Right lobe of liver (tissue), 6 donors: ENCODE measurements around the gene TMEM132D. TPM values are rescaled to one million over a fixed set of nuclear protein-coding genes. Genes with fewer than 3 reads are reported as not detected.
A peak's percentile ranks its signal among the peaks of the same experiment; 100 is the strongest.

Experiments used
- ATAC-seq, 4 donors: fragments of 200-7000 bp; cut with Tn5 transposase; one replicate each; pipeline ENCODE4 v1.9.1; 2020; ENCODE audit warnings: mild to moderate bottlenecking in 4 of 4, moderate library complexity in 4 of 4
- DNase-seq, 3 donors: peaks; one replicate each; pipeline ENCODE4 v3.0.0-alpha.2; 2020
- H3K27ac ChIP-seq, 3 donors: fragments of 200-600 bp; one replicate each; pipeline ENCODE4 v1.8.0; 2022
- H3K27me3 ChIP-seq, 2 donors: fragments of 200-600 bp; one replicate each; pipeline ENCODE4 v1.8.0; 2022
- H3K36me3 ChIP-seq, 4 donors: fragments of 200-600 bp; sonication (generic) in 1 of 4; one replicate each; pipeline versions ENCODE4 v1.5.1 to v1.8.0; 2017 to 2022; ENCODE audit warnings: control low read depth in 1 of 4
- H3K4me1 ChIP-seq, 4 donors: fragments of 200-600 bp; sonication (generic) in 1 of 4; one replicate each; pipeline versions ENCODE4 v1.5.1 to v1.8.0; 2017 to 2022; ENCODE audit warnings: control low read depth in 1 of 4
- H3K4me3 ChIP-seq, 3 donors: fragments of 200-600 bp; one replicate each; pipeline ENCODE4 v1.8.0; 2022
- H3K9me3 ChIP-seq, 4 donors: fragments of 200-600 bp; sonication (generic) in 1 of 4; one replicate each; pipeline versions ENCODE4 v1.5.1 to v1.8.0; 2017 to 2022; ENCODE audit warnings: control low read depth in 1 of 4
- POLR2A ChIP-seq: fragments of 450-650 bp; IDR thresholded peaks from one replicate; pipeline ENCODE4 v1.6.1; 2017; ENCODE audit warnings: antibody characterized with exemption, mild to moderate bottlenecking
- WGBS: methylation state at CpG from one replicate; pipeline ENCODE4 v1.1.6; 2018; ENCODE audit warnings: low coverage, low lambda C conversion rate; ENCODE audit not compliant: insufficient coverage; ENCODE audit errors: missing lambda C conversion rate; 5-methylcytosine and 5-hydroxymethylcytosine counted together
- intact Hi-C, 2 donors: fragments of 100-400 bp; cut with DNase I; formaldehyde crosslinking; loops; one replicate each; pipeline versions ENCODE4 v1.11.2 to v1.14.1; 2022
- total RNA-seq, 6 experiments: library from RNA; depleted of rRNA in 2 of 6; stranded (reverse); fragments of >200 nt in 2 of 6; fragmentation: NEBNext Ultra II Directional in 3 of 6; extraction: Animal tissue kit (Norgen Biotek cat#: 25700) in 3 of 6; gene quantifications; one replicate each; pipeline versions ENCODE4 v1.1.0 to v1.2.4, GENCODE V29; 2016 to 2023
- TF ChIP-seq, protein P1 (sequence below), 4 donors: fragments of 200-600 bp in 3 of 4; fragments of 450-650 bp in 1 of 4; IDR thresholded peaks; one replicate each; pipeline versions ENCODE4 v1.5.1 to v1.8.0; 2016 to 2022; ENCODE audit warnings: antibody characterized with exemption in 4 of 4, mild to moderate bottlenecking in 2 of 4
- donor health status: DM: no; HTN: yes; CAD: no.
- donor health status: DM: no; HTN: no; CAD: no.
- donor health status: DM: no; HTN: no; CAD: no.
- donor health status: DM: no; HTN: yes; CAD: no.
- donor health status: DM: no; HTN: yes; CAD: no.

Gene TMEM132D
- total RNA-seq, 6 experiments from 2014 or later, result 0.10 to 0.35 (median 0.33) TPM; not detected in 3

GRCh38 chr12:129779033-129779432 lies 124.8 kb downstream of the TMEM132D start:
- no peak overlapping the region for H3K4me3 ChIP-seq
- DNase-seq (no peak), ATAC-seq (no peak)
- no peaks in the 10 kb centered on the region for H3K9me3 ChIP-seq
- intact Hi-C loops, result no loop called here
- WGBS, result 58% methylated on average over 5 of the region's 5 CpGs
- no peaks in the 10 kb centered on the region for H3K27me3 ChIP-seq
- no peaks in the 10 kb centered on the region for H3K36me3 ChIP-seq
- no peaks in the 10 kb centered on the region for H3K4me1 ChIP-seq
- no peak overlapping the region for H3K27ac ChIP-seq
- TF ChIP-seq, protein P1, sequence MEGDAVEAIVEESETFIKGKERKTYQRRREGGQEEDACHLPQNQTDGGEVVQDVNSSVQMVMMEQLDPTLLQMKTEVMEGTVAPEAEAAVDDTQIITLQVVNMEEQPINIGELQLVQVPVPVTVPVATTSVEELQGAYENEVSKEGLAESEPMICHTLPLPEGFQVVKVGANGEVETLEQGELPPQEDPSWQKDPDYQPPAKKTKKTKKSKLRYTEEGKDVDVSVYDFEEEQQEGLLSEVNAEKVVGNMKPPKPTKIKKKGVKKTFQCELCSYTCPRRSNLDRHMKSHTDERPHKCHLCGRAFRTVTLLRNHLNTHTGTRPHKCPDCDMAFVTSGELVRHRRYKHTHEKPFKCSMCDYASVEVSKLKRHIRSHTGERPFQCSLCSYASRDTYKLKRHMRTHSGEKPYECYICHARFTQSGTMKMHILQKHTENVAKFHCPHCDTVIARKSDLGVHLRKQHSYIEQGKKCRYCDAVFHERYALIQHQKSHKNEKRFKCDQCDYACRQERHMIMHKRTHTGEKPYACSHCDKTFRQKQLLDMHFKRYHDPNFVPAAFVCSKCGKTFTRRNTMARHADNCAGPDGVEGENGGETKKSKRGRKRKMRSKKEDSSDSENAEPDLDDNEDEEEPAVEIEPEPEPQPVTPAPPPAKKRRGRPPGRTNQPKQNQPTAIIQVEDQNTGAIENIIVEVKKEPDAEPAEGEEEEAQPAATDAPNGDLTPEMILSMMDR (IDR thresholded peaks at IDR 0.05), result no peak
- no peak for TF ChIP-seq POLR2A

DNA sequence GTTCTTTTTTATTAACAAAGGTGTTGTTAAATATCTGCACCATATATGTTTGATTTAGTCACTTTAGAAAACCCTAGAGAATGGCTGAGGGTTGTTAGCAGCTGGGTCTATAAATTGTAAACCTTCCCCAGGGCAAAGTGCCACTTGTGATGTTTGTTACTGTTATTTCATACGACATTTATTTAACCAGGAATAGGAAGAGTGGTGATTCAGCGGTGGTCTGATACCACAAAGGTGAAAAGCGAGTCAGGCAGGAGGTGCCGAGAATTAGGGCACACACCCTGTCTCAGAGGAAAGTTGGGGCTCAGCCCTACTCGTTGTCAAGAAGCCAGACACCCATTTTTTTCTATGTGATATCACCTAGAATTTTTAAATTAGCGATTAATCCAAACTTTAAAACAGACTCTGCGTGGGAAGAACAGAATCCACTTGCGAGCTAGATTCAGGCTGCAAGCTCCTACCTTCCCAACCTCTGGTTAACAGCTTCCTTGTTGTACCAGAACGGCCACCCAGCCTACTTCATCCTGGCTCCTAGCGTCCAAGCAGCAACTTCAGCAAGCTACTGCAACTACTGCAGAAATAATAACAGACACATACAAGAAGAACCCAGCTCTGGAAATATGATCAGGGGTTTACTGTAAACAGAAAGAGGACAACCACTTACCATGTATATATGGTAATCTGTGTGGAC lies 126.7 kb downstream of the TMEM132D start:
- Histone ChIP-seq H3K27ac (no peak overlapping the region), H3K36me3 (no peaks in the 10 kb centered on the region), H3K4me3 (no peak overlapping the region), H3K9me3 (no peaks in the 10 kb centered on the region), H3K4me1 (no peaks in the 10 kb centered on the region), H3K27me3 (no peaks in the 10 kb centered on the region)
- 45% methylated on average over 9 of the region's 10 CpGs for WGBS
- DNase-seq (no peak), ATAC-seq (no peak)
- TF ChIP-seq, protein P1 (IDR thresholded peaks at IDR 0.05), result no peak
- no peak for TF ChIP-seq POLR2A
- intact Hi-C loops, result no loop called here

DNA sequence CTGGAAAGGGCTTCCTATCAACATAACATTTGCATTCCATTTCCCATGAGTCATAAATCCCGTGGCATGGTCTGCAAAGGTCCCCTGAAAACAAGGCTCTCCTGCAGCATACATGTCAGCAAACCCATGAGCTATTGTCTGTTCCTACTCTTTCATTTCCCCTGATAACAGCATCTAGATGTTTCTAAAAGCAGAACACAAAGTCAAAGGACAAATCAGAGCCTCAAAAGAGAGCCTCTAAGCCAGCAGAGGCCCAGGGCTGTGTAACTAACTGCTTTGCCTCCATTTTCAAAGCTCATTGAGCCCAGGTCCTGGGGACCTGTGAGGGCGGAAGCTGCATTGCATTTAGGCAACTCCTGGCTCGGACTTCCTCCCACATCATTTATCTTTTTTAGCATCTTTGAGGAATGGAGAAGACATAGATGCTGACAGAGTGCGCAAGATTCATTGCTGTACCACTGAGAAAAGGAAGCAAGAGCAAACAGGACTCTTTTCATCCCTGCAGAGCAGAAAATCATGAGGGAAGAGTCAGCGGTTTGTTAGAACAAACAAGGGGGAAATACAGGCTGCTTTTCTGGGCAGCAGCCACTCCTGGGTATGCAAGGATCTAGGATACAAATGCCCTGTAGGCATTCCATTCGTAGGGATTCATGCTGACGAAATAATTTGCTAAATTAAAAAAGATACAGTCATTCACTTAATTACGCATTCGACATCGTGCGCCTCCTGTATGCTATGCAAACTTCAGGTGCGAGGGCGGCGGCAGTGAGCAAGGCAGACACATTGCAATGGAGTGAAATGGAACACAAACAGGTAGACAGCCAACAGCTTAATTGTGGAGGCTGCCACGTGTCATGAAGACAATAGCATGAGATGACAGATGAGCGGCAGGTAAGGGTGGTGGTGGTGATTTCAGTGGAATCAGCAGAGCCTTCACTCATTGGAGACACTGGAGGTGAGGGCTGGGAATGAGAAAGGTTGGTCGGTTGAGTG lies 131.0 kb downstream of the TMEM132D start:
- no peak for TF ChIP-seq POLR2A
- TF ChIP-seq, protein P1 (IDR thresholded peaks at IDR 0.05), result no peak
- Histone ChIP-seq H3K27me3 (no peaks in the 10 kb centered on the region), H3K36me3 (no peaks in the 10 kb centered on the region), H3K27ac (no peak overlapping the region), H3K9me3 (no peaks in the 10 kb centered on the region), H3K4me1 (no peaks in the 10 kb centered on the region), H3K4me3 (no peak overlapping the region)
- DNase-seq (no peak), ATAC-seq (peak; percentile 32 to 84 (median 58))
- intact Hi-C loops, result no loop called here
- 52% methylated on average over 17 of the region's 17 CpGs for WGBS

- 53% methylated on average over 4 of the region's 4 CpGs for WGBS
Observed at GRCh38 chr12:129771238-129771637, 132.6 kb downstream of the TMEM132D start.

More at GRCh38 chr12:129771238-129771637, 132.6 kb downstream of the TMEM132D start:
- intact Hi-C loops, result no loop called here
- Histone ChIP-seq H3K27ac (no peak overlapping the region), H3K27me3 (no peaks in the 10 kb centered on the region), H3K9me3 (no peaks in the 10 kb centered on the region), H3K4me3 (no peak overlapping the region), H3K4me1 (no peaks in the 10 kb centered on the region), H3K36me3 (no peaks in the 10 kb centered on the region)
- TF ChIP-seq POLR2A, result no peak
- TF ChIP-seq, protein P1 (IDR thresholded peaks at IDR 0.05), result no peak
- DNase-seq (no peak), ATAC-seq (no peak)
